PC-9 (cell line): ENCODE results near the gene CTSW. TPM values are rescaled to one million over a fixed set of nuclear protein-coding genes. Genes with fewer than 3 reads are reported as not detected.

Experiments used
- BruUV-seq: library from RNA; stranded (reverse); fragments of 400-500 nt; replicated peaks from 2 replicates; lab custom pipeline; 2021; lab: Mats Ljungman, UMichigan
- CTCF ChIA-PET: fragments of 300-600 bp; sonication (Branson Sonifier 250); formaldehyde crosslinking; loops from one replicate; lab custom pipeline; 2022; ENCODE audit warnings: antibody characterized with exemption; lab: Charles Lee
- POLR2A ChIA-PET: fragments of 300-600 bp; sonication (Branson Sonifier 250); formaldehyde crosslinking; loops from one replicate; lab custom pipeline; 2022; ENCODE audit warnings: antibody characterized with exemption; ENCODE audit not compliant: unreplicated experiment; lab: Charles Lee
- DNase-seq, 2 experiments: peaks; one replicate each; pipeline versions ENCODE4 v3.0.0 to v3.0.0-alpha.2; 2015 to 2022; ENCODE audit warnings: mixed read lengths in 1 of 2
- H2AFZ ChIP-seq: fragments of 200-600 bp; sonication (generic); 2 replicates; pipeline ENCODE4 v1.8.1; 2017; ENCODE audit warnings: antibody characterized with exemption
- H3F3A ChIP-seq: fragments of 200-600 bp; sonication (generic); 2 replicates; pipeline ENCODE4 v1.8.1; 2017; ENCODE audit warnings: antibody characterized with exemption, mild to moderate bottlenecking, low read depth; ENCODE audit not compliant: insufficient read depth
- H3K27ac ChIP-seq: fragments of 200-600 bp; sonication (generic); 2 replicates; pipeline ENCODE4 v1.6.1; 2016; ENCODE audit warnings: mixed run types
- H3K27me3 ChIP-seq: fragments of 200-600 bp; sonication (generic); 2 replicates; pipeline ENCODE4 v1.6.1; 2016; ENCODE audit warnings: low read depth, mixed run types; ENCODE audit not compliant: insufficient read depth
- H3K36me3 ChIP-seq: fragments of 200-600 bp; sonication (generic); 2 replicates; pipeline ENCODE4 v1.6.1; 2016; ENCODE audit warnings: low read depth, mixed run types
- H3K4me1 ChIP-seq: fragments of 200-600 bp; sonication (generic); replicated peaks from 2 replicates; pipeline ENCODE4 v1.6.1; 2016; ENCODE audit warnings: mixed run types; ENCODE audit not compliant: insufficient read depth
- H3K4me2 ChIP-seq: fragments of 200-600 bp; sonication (generic); 2 replicates; pipeline ENCODE4 v1.6.1; 2017; ENCODE audit warnings: mixed run types
- H3K4me3 ChIP-seq: fragments of 200-600 bp; sonication (generic); 2 replicates; pipeline ENCODE4 v1.6.1; 2016; ENCODE audit warnings: mixed run types
- H3K79me2 ChIP-seq: fragments of 200-600 bp; sonication (generic); 2 replicates; pipeline ENCODE4 v1.6.1; 2017; ENCODE audit warnings: low read depth, mixed run types
- H3K9me2 ChIP-seq: fragments of 200-600 bp; sonication (generic); 2 replicates; pipeline ENCODE4 v1.8.1; 2017; ENCODE audit warnings: mild to moderate bottlenecking; ENCODE audit not compliant: insufficient read depth
- H3K9me3 ChIP-seq: fragments of 200-600 bp; sonication (generic); 2 replicates; pipeline ENCODE4 v1.8.1; 2016; ENCODE audit warnings: low read depth; ENCODE audit not compliant: insufficient read depth
- H4K20me1 ChIP-seq: fragments of 200-600 bp; sonication (generic); 2 replicates; pipeline ENCODE4 v1.8.1; 2017; ENCODE audit not compliant: insufficient read depth
- CTCF ChIP-seq: fragments of 200-600 bp; sonication (generic); conservative IDR thresholded peaks from 2 replicates; pipeline ENCODE4 v1.6.1; 2017; ENCODE audit warnings: mixed run types, antibody characterized with exemption, mild to moderate bottlenecking, moderate library complexity
- EZH2 ChIP-seq: fragments of 200-600 bp; sonication (generic); IDR thresholded peaks from 2 replicates; pipeline ENCODE4 v1.8.0; 2017; ENCODE audit warnings: antibody characterized with exemption, low read depth
- intact Hi-C: fragments of 100-400 bp; cut with micrococcal nuclease; formaldehyde crosslinking; loops from one replicate; pipeline ENCODE4 v1.10.0; 2022; ENCODE audit not compliant: unreplicated experiment
- total RNA-seq: library from RNA; stranded (reverse); gene quantifications from 2 replicates; pipeline ENCODE4 v1.2.3, GENCODE V29; 2021

Gene CTSW
- total RNA-seq, 1 experiment from 2014 or later, result not detected

DNA sequence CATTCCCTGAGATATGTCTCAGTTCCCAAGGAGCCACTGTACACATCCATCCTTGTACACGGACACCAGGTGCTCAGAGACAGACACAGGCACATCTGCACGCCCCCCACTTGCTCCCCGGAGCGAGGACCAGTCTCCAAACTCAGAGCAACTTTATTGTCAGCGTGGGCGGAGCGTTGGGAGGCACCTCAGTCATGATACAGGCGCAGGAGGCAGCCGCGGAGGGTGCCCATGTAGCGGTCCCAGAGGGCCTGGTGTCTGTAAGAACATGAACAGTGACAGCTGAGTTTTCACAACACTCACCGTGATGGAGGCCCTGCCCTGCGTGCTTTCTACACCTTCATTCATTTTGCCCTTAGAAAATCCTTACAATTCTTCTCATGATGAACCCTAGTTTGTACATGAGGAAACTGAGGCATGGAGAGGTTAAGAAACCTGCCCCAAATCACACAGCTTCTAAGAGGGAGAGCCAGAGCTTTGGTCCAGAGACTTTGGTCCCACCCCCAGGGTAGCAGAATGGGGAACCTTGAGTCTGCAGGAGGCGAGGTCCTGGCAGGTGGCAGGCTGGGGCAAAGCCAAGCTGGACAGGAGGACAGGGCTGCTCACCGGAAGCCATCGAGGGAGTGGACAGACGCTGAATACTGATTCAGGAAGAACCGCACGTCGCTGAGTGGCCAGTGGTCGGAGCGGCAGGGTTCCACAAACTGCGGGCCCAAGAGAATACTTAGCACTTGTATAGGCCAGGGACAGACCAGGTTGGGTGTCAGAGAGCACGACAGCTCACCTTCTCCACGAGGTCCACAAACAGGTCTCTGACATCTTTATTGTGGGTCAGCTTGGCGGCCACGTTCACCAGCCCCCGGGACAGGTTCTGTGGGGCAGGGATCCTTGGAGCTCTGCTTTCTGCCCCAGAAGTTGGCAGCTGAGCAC lies 4.4 kb downstream of the CTSW start:
- H3K9me3 ChIP-seq, result no peaks in the 10 kb centered on the region
- peaks cover 16% of the 10 kb centered on the region for H3K4me1 ChIP-seq
- H3K79me2 ChIP-seq, result peaks cover 16% of the 10 kb centered on the region
- H3K27ac ChIP-seq, result no peak overlapping the region
- H3K36me3 ChIP-seq, result peaks cover 18% of the 10 kb centered on the region; the same call in 1 of the 2 replicates
- H2AFZ ChIP-seq, result no peak overlapping the region
- no peaks in the 10 kb centered on the region for H3K27me3 ChIP-seq
- peaks cover 32% of the 10 kb centered on the region; the same call in 1 of the 2 replicates for H3F3A ChIP-seq
- no TSS peak for BruUV-seq
- CTCF ChIA-PET, result interaction anchor here (0.5 to 1.9 kb wide), 13 partner anchors 22 to 486 kb away, joined by 3 to 11 read pairs (median 5); partner anchors contain the start of genes KAT5 and SIPA1
- intact Hi-C loops, result loop anchor here (1.0 to 10.0 kb wide), 3 partner anchors 105 to 181 kb away; no protein-coding TSS in a partner anchor
- POLR2A ChIA-PET, result interaction anchor here (0.6 to 1.0 kb wide), 5 partner anchors 13 to 1483 kb away, joined by 3 to 8 read pairs (median 4); no protein-coding TSS in a partner anchor
- DNase-seq, result no peak
- H3K4me3 ChIP-seq, result no peak overlapping the region
- no peaks in the 10 kb centered on the region for H4K20me1 ChIP-seq
- H3K9me2 ChIP-seq, result no peaks in the 10 kb centered on the region
- no peak for TF ChIP-seq EZH2
- no peak for TF ChIP-seq CTCF
- no peak overlapping the region for H3K4me2 ChIP-seq

- Histone ChIP-seq H3K36me3 (peaks cover 18% of the 10 kb centered on the region; the same call in 1 of the 2 replicates), H2AFZ (no peak overlapping the region)
- intact Hi-C loops, result loop anchor here (1.0 to 10.0 kb wide), 4 partner anchors 105 to 247 kb away; partner anchors contain the start of gene SIPA1
Measured at GRCh38 chr11:65884716-65885092, 5.1 kb downstream of the CTSW start.

More at GRCh38 chr11:65884716-65885092, 5.1 kb downstream of the CTSW start:
- no peaks in the 10 kb centered on the region for H3K27me3 ChIP-seq
- peak; percentile 58 to 85 for DNase-seq
- H3K4me1 ChIP-seq, result peaks cover 22% of the 10 kb centered on the region
- no peaks in the 10 kb centered on the region for H3K9me2 ChIP-seq
- H3K9me3 ChIP-seq, result no peaks in the 10 kb centered on the region
- no peak overlapping the region for H3K27ac ChIP-seq
- ChIA-PET POLR2A (interaction anchor here (0.5 to 1.0 kb wide), 8 partner anchors 13 to 1483 kb away, joined by 3 to 14 read pairs (median 4); no protein-coding TSS in a partner anchor), CTCF (interaction anchor here (0.5 to 1.9 kb wide), 15 partner anchors 13 to 486 kb away, joined by 3 to 11 read pairs (median 5); partner anchors contain the start of genes KAT5 and SIPA1)
- BruUV-seq, result no TSS peak
- no peaks in the 10 kb centered on the region for H4K20me1 ChIP-seq
- H3K4me2 ChIP-seq, result no peak overlapping the region
- no peak overlapping the region for H3K4me3 ChIP-seq
- TF ChIP-seq CTCF, result peak; percentile 98
- TF ChIP-seq EZH2, result no peak
- peaks cover 37% of the 10 kb centered on the region; the same call in 1 of the 2 replicates for H3F3A ChIP-seq
- H3K79me2 ChIP-seq, result peaks cover 16% of the 10 kb centered on the region
